OCI-LY1 (cell line): ENCODE results near the gene MGAT3.

ENCODE experiments used
- CTCF ChIP-seq: fragments of 200-600 bp; sonication (generic), shearing (Covaris generic); IDR thresholded peaks from 2 replicates; pipeline ENCODE4 v1.5.1; 2017; ENCODE audit warnings: mild to moderate bottlenecking, antibody characterized with exemption, low read length, moderate library complexity, mixed read lengths
- EZH2 ChIP-seq: fragments of 200-600 bp; sonication (generic), shearing (Covaris generic); IDR thresholded peaks from 2 replicates; pipeline ENCODE4 v1.8.0; 2017; ENCODE audit warnings: borderline replicate concordance, mixed run types, mild to moderate bottlenecking, antibody characterized with exemption, low read length, moderate library complexity, mixed read lengths

GRCh38 chr22:39429186-39429585, 27.6 kb upstream of the MGAT3 start:
- TF ChIP-seq CTCF, result no peak
- no peak for TF ChIP-seq EZH2
